NCI-H1436 treated with DMSO at 0.1 percent for 48 hours (cell line): ENCODE measurements around the gene GRM7.

Experiments
- DNase-seq: peaks from one replicate; lab custom pipeline; 2025; lab: John Stamatoyannopoulos, UW

Gene GRM7

GRCh38 chr3:7720649-7721297 is 859.9 kb downstream of the GRM7 start:
- DNase-seq = no peak

GRCh38 chr3:7721869-7722268 is 861.0 kb downstream of the GRM7 start:
- no peak for DNase-seq

- no peak for DNase-seq
Measured at GRCh38 chr3:7728566-7729519, 867.9 kb downstream of the GRM7 start.

GRCh38 chr3:7733933-7734332 is 873.0 kb downstream of the GRM7 start:
- no peak for DNase-seq

- DNase-seq = no peak
Measured at GRCh38 chr3:7734456-7734855, 873.5 kb downstream of the GRM7 start.

- DNase-seq = no peak
Measured at GRCh38 chr3:7737263-7737662, 876.3 kb downstream of the GRM7 start.

- DNase-seq = no peak
Measured at GRCh38 chr3:7739754-7740153, 878.8 kb downstream of the GRM7 start.

- no peak for DNase-seq
Measured at GRCh38 chr3:7740458-7740857, 879.5 kb downstream of the GRM7 start.

GRCh38 chr3:7744850-7745249 is 883.9 kb downstream of the GRM7 start:
- DNase-seq = no peak

GRCh38 chr3:7745711-7746110 is 884.8 kb downstream of the GRM7 start:
- no peak for DNase-seq

GRCh38 chr3:7749931-7750695 is 889.2 kb downstream of the GRM7 start:
- no peak for DNase-seq

- no peak for DNase-seq
Measured at GRCh38 chr3:7752005-7752404, 891.1 kb downstream of the GRM7 start.

GRCh38 chr3:7754653-7755441 is 893.9 kb downstream of the GRM7 start:
- DNase-seq = no peak

GRCh38 chr3:7759630-7760029 is 898.7 kb downstream of the GRM7 start:
- DNase-seq = no peak

- DNase-seq = no peak
Measured at GRCh38 chr3:7760718-7761117, 899.8 kb downstream of the GRM7 start.

GRCh38 chr3:7764115-7764514 is 903.2 kb downstream of the GRM7 start:
- no peak for DNase-seq

- DNase-seq = no peak
Measured at GRCh38 chr3:7766530-7766929, 905.6 kb downstream of the GRM7 start.

- no peak for DNase-seq
Measured at GRCh38 chr3:7779331-7779730, 918.4 kb downstream of the GRM7 start.

GRCh38 chr3:7781395-7781794 is 920.5 kb downstream of the GRM7 start:
- DNase-seq = no peak

- DNase-seq = no peak
Measured at GRCh38 chr3:7787871-7788828, 927.2 kb downstream of the GRM7 start.

GRCh38 chr3:7788881-7789280 is 928.0 kb downstream of the GRM7 start:
- DNase-seq = no peak
